Activated CD8-positive, alpha-beta T cell treated with anti-CD3 and anti-CD28 coated beads for 36 hours (primary cell): ENCODE data around the gene LARGE2. TPM values are rescaled to one million over a fixed set of nuclear protein-coding genes. Genes with fewer than 3 reads are reported as not detected.

Source experiments
- ATAC-seq: fragments of 200-7000 bp; cut with Tn5 transposase; one replicate; pipeline ENCODE4 v1.10.0; 2021; ENCODE audit warnings: mild to moderate bottlenecking, moderate library complexity
- CTCF ChIA-PET: fragments of 350-600 bp; sonication (Branson Sonifier 250); formaldehyde crosslinking; loops from one replicate; lab custom pipeline; 2021; ENCODE audit warnings: antibody characterized with exemption; lab: Charles Lee
- POLR2A ChIA-PET: fragments of 350-600 bp; sonication (Branson Sonifier 250); formaldehyde crosslinking; loops from one replicate; lab custom pipeline; 2021; ENCODE audit warnings: antibody characterized with exemption; lab: Charles Lee
- DNase-seq: peaks from one replicate; pipeline ENCODE4 v3.0.0-alpha.2; 2020
- H3K27ac Mint-ChIP-seq: one replicate; pipeline ENCODE4 v1.8.0; 2021; ENCODE audit warnings: mild to moderate bottlenecking, mixed read lengths
- H3K27me3 Mint-ChIP-seq: one replicate; pipeline ENCODE4 v1.8.0; 2021; ENCODE audit warnings: mixed read lengths
- H3K36me3 Mint-ChIP-seq: one replicate; pipeline ENCODE4 v1.8.0; 2021; ENCODE audit warnings: low read depth, mixed read lengths
- H3K4me1 Mint-ChIP-seq: one replicate; pipeline ENCODE4 v1.8.0; 2021; ENCODE audit warnings: low read depth, mixed read lengths
- H3K4me3 Mint-ChIP-seq: one replicate; pipeline ENCODE4 v1.8.0; 2021; ENCODE audit warnings: mild to moderate bottlenecking, moderate library complexity, mixed read lengths
- H3K9me3 Mint-ChIP-seq: one replicate; pipeline ENCODE4 v1.8.0; 2021; ENCODE audit warnings: mixed read lengths
- intact Hi-C: fragments of 100-400 bp; cut with micrococcal nuclease; formaldehyde crosslinking; loops from one replicate; pipeline ENCODE4 v1.10.0; 2022
- total RNA-seq, 2 experiments: library from RNA; stranded (reverse); gene quantifications; one replicate each; pipeline ENCODE4 v1.2.3, GENCODE V29; 2021
- TF ChIP-seq, protein P1 (sequence below): fragments of 200-600 bp; IDR thresholded peaks from one replicate; pipeline ENCODE4 v1.8.0; 2022; ENCODE audit warnings: antibody characterized with exemption, mild to moderate bottlenecking

The LARGE2 gene
- total RNA-seq, 2 experiments from 2014 or later = 0.70 to 1.1 TPM

DNA sequence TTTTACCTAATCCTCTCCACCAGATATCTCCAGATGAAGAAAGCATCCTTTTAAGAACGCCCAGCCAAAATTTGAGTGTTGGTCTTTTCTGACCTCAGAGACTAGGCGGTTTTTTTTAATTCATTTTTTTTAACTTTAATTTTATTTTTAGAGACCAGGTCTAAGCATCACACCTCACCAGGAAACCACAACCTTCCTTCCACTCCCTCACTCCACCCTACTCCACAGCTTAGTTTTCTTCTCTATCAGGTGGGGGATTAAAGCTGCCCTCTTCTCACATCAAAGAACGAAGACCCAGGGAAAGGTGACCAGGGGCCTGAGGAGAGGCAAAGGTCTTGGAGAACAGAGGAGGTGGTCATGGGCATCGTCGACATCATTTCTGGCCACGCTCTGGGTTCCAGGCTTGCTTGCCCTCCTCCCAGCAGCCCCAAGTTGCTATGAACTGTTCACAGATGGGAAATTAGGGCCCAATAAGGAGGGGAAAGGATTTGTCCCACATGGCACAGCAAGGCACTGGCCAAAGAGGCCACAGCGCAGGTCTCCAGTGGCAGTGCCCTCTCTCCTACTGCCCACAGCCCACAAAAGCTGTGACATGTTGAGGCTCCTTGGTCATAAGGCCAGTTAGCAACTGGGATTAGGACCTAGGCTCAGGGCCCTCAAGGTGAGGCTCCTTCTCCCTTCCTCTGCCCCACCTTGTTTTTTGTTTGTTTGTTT, 3.3 kb upstream of the LARGE2 start:
- ChIA-PET CTCF (interaction anchor here (0.9 to 2.0 kb wide), 4 partner anchors 11 to 147 kb away, joined by 3 to 5 read pairs (median 4); no protein-coding TSS in a partner anchor), POLR2A (no interaction called here)
- peaks cover 23% of the 10 kb centered on the region for H3K4me1 Mint-ChIP-seq
- peak overlapping the region; percentile 89 for H3K4me3 Mint-ChIP-seq
- no peaks in the 10 kb centered on the region for H3K9me3 Mint-ChIP-seq
- no peak for ATAC-seq
- DNase-seq = no peak
- H3K27me3 Mint-ChIP-seq = peaks cover 5% of the 10 kb centered on the region
- intact Hi-C loops = loop anchor here (2.0 kb wide), 1 partner anchor 72 kb away; the partner anchor contains the start of gene CRY2
- peaks cover 11% of the 10 kb centered on the region for H3K36me3 Mint-ChIP-seq
- TF ChIP-seq, protein P1, sequence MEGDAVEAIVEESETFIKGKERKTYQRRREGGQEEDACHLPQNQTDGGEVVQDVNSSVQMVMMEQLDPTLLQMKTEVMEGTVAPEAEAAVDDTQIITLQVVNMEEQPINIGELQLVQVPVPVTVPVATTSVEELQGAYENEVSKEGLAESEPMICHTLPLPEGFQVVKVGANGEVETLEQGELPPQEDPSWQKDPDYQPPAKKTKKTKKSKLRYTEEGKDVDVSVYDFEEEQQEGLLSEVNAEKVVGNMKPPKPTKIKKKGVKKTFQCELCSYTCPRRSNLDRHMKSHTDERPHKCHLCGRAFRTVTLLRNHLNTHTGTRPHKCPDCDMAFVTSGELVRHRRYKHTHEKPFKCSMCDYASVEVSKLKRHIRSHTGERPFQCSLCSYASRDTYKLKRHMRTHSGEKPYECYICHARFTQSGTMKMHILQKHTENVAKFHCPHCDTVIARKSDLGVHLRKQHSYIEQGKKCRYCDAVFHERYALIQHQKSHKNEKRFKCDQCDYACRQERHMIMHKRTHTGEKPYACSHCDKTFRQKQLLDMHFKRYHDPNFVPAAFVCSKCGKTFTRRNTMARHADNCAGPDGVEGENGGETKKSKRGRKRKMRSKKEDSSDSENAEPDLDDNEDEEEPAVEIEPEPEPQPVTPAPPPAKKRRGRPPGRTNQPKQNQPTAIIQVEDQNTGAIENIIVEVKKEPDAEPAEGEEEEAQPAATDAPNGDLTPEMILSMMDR = no peak
- peak overlapping the region; percentile 97 for H3K27ac Mint-ChIP-seq

DNA sequence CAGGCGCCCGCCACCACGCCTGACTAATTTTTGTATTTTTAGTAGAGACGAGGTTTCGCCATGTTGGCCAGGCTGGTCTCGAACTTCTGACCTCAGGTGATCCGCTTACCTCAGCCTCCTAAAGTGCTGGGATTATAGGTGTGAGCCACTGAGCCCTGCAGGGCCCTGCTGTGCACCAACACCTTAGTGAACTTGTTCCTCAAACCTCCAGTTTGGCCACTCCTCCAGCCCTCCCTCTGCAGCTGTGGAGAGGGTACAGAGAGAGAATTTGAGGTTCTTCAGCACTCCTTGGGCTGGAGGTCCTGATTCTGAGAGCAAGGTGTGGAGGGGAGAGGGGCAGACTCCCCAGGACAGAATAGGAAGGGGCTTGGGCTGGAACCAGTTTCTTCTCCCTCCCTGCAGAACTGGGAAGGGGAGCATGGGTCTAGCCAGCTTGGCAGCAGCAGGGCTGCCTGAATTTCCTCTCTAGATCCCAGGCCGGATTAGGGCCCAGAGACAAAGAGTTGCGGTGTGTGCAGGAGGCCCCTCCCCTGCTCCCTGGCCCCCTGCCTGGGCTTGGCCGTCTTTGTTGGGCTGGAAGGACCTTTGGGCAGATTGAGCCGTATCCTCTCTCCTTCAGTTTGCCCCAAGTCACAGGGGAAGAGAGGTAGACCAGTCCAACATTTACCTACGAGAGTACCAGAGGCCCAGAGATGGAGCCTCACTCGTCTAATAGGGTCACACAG, 2.5 kb upstream of the LARGE2 start:
- Mint-ChIP-seq H3K27ac (no peak overlapping the region), H3K4me3 (peak overlapping the region; percentile 37), H3K4me1 (peaks cover 23% of the 10 kb centered on the region), H3K27me3 (peaks cover 5% of the 10 kb centered on the region), H3K36me3 (peaks cover 11% of the 10 kb centered on the region), H3K9me3 (no peaks in the 10 kb centered on the region)
- no peak for DNase-seq
- TF ChIP-seq, protein P1 = no peak
- no peak for ATAC-seq
- CTCF ChIA-PET = no interaction called here
- intact Hi-C loops = loop anchor here (2.0 kb wide), 1 partner anchor 73 kb away; the partner anchor contains the start of gene CRY2
- POLR2A ChIA-PET = no interaction called here

DNA sequence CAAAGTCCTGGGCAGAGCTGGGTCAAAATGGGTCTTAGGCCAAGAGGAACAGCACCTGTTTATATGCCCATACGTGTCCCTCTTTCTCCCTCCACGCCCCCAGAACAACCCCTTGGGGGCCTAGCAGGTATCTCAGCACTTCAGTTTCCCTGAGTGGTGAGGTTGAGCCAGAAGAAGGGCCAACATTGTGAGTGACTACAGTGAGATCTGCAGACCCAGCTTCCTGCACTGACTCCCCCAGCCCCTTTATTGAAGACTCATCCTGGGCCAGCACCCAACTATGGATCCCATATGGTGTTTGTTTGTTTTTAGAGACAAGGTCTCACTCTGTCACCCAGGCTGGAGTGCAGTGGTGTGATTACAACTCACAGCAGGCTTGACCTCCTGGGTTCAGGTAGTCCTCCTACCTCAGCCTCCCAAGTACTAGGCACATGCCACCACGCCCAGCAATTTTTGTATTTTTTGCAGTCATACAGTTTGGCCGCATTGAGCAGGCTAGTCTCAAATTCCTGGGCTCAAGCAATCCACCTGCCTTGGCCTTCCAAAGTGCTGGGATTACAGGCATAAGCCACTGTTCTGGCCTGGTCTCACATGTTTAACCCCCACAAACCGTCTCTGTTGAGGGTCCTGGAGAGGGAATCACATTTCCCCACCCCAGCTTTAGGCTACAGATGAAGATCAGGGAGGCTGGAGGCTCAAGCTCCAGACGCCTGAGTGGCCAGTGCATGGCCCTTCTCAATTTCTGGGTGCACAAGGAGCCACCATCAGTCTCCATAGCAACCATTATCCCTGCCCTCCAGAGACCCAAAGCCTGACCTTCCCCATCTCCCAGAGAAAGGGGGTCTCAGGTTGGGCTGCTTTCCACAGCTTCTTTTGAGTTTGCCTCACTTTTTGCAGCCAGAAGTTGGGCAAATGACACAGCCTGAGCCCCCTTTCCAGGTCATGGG, 1.7 kb upstream of the LARGE2 start:
- intact Hi-C loops = no loop called here
- Mint-ChIP-seq H3K36me3 (peaks cover 7% of the 10 kb centered on the region), H3K27ac (no peak overlapping the region), H3K9me3 (no peaks in the 10 kb centered on the region), H3K4me3 (no peak overlapping the region), H3K4me1 (peaks cover 22% of the 10 kb centered on the region), H3K27me3 (peaks cover 5% of the 10 kb centered on the region)
- CTCF ChIA-PET = interaction anchor here (0.9 kb wide), 1 partner anchor 78 kb away, joined by 3 read pairs; no protein-coding TSS in a partner anchor
- POLR2A ChIA-PET = interaction anchor here (0.6 kb wide), 1 partner anchor 1354 kb away, joined by 3 read pairs; no protein-coding TSS in a partner anchor
- TF ChIP-seq, protein P1 = no peak
- ATAC-seq (no peak), DNase-seq (no peak)

DNA sequence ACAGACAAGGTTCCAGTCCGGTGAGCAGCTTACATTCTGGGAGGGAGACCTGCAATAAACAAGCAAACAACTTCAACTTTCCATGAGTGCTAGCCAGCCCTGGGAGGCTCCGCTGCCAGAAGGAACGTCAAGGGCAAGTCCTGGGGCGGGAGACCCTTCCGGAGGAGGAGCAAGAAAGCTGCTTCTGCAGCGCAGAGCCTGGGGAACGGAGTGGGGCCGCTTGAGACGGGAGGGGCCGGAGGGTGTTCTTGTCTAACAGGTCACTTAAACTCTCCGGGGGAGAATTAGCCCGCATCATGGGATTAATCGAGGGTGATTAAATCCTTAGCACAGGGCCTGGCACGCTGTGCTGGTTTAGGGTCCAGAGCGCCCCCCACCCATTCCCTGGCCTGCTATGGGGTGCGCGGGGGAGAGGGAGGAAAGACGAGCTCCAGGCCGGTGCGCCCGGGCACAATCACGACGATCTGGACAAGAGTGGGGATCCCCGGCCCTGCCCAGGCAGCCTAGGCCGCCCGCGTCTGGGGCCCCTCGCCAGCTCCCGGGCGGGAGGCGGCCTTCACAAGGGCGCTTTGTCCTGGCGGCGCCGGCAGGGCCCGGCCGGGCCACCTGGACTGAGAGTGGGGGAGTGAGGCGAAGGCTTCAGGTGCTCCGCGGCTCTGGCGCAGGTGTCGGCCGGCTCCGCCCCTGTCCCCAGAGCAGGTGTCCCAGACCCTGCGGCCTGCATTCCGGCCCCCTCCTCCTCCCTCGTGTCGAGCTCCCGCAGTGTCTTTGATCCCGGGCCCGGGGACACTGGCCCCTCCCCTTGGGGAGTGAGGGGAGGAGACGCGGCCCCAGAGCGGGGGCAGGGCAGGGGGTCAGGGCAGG, 663 bp upstream of the LARGE2 start:
- no peak overlapping the region for H3K27ac Mint-ChIP-seq
- peaks cover 5% of the 10 kb centered on the region for H3K27me3 Mint-ChIP-seq
- peak overlapping the region; percentile 43 for H3K4me3 Mint-ChIP-seq
- H3K9me3 Mint-ChIP-seq = no peaks in the 10 kb centered on the region
- ChIA-PET POLR2A (interaction anchor here (0.6 kb wide), 1 partner anchor 1355 kb away, joined by 3 read pairs; no protein-coding TSS in a partner anchor), CTCF (interaction anchor here (0.9 to 1.0 kb wide), 2 partner anchors 11 to 79 kb away, joined by 3 read pairs; no protein-coding TSS in a partner anchor)
- intact Hi-C loops = no loop called here
- peaks cover 14% of the 10 kb centered on the region for H3K4me1 Mint-ChIP-seq
- DNase-seq = no peak
- TF ChIP-seq, protein P1 = no peak
- H3K36me3 Mint-ChIP-seq = no peaks in the 10 kb centered on the region
- no peak for ATAC-seq
